Nasal cavity respiratory epithelium epithelial cell of viscerocranial mucosa (primary cell): Measurements from ENCODE around the gene CORO2A. TPM values are rescaled to one million over a fixed set of nuclear protein-coding genes. Genes with fewer than 3 reads are reported as not detected.

ENCODE experiments used
- total RNA-seq: library from RNA; depleted of rRNA; stranded (reverse); fragments of >200 nt; gene quantifications from 2 replicates; pipeline ENCODE4 v1.2.3, GENCODE V29; 2014

CORO2A gene
- 35.5 and 45.8 TPM in 2 replicates for total RNA-seq

GRCh38 chr9:98192503-98193335 lies at the start of gene CORO2A:
TSS of gene CORO2A (minus strand) at chr9:98192637. CDS start at chr9:98157660, 34,977 bp downstream.

GRCh38 chr9:98118640-98119601 lies 73.5 kb downstream of the CORO2A start, which contains the start of gene TRIM14:
TSS of gene TRIM14 (minus strand) at chr9:98119222. CDS start at chr9:98119188, 34 bp downstream.

Other genes with a start within 250 kb of the CORO2A start
- gene ANP32B, start 209.3 kb downstream of the CORO2A start, total RNA-seq: 13.0 and 29.1 TPM in 2 replicates
- 43.2 and 82.7 TPM in 2 replicates for gene NANS, start 135.9 kb downstream of the CORO2A start, total RNA-seq
- gene TRIM14, start 73.4 kb downstream of the CORO2A start, total RNA-seq: 4.1 and 16.7 TPM in 2 replicates
- 60.1 and 194 TPM in 2 replicates for gene TBC1D2, start 63.0 kb upstream of the CORO2A start, total RNA-seq